K562 (cell line): Measurements from ENCODE around the gene LRGUK. TPM values are rescaled to one million over a fixed set of nuclear protein-coding genes. Genes with fewer than 3 reads are reported as not detected.

Experiments
- FOXM1 ChIP-seq, 2 experiments: fragments of 450-650 bp in 1 of 2; sonication (generic) in 1 of 2; formaldehyde crosslinking in 1 of 2; IDR thresholded peaks; 2 replicates each; pipeline versions ENCODE4 v1.6.1 to v1.9.0; 2017 to 2022; ENCODE audit warnings: low read depth in 2 of 2, mild to moderate bottlenecking in 2 of 2, missing genetic modification reagents in 1 of 2, moderate library complexity in 1 of 2
- MTA1 ChIP-seq: fragments of 450-650 bp; IDR thresholded peaks from 2 replicates; pipeline ENCODE4 v1.6.1; 2017; ENCODE audit warnings: borderline replicate concordance
- RNF2 ChIP-seq: sonication (generic); IDR thresholded peaks from 2 replicates; pipeline ENCODE4 v1.6.1; 2016
- polyA plus RNA-seq, 8 experiments: library from polyadenylated mRNA; depleted of rRNA in 4 of 8; stranded (reverse) in 5 of 8; unstranded in 3 of 8; fragments of >200 nt; fragmentation: Nextera tagmentation in 2 of 8; fragmentation: Illumina TruSeq in 1 of 8; extraction: Ambion mirVana in 2 of 8; extraction: Trizol in 1 of 8; gene quantifications; 2 replicates each; pipeline versions ENCODE4 v1.2.1 to v1.2.3, GENCODE V29; 2011 to 2014; ENCODE audit warnings: inconsistent platforms in 1 of 8, missing spikeins in 1 of 8
- total RNA-seq, 7 experiments: library from RNA; depleted of rRNA in 6 of 7; stranded (reverse); fragments of >200 nt in 6 of 7; fragmentation: Illumina TruSeq in 2 of 7; extraction: Trizol in 2 of 7; gene quantifications; 2 replicates each; pipeline versions ENCODE4 v1.2.1 to v1.2.3, GENCODE V29; 2011 to 2021; ENCODE audit warnings: low replicate concordance in 1 of 7
- TF ChIP-seq, protein P1 (sequence below): fragments of 450-650 bp; IDR thresholded peaks from 2 replicates; pipeline ENCODE4 v1.6.1; 2017; ENCODE audit warnings: antibody characterized with exemption, mild to moderate bottlenecking
- TF ChIP-seq, protein P2 (sequence below), 2 experiments: fragments of 200-800 bp in 1 of 2; sonication (Bioruptor generic) in 1 of 2; sonication (generic) in 1 of 2; formaldehyde crosslinking in 1 of 2; IDR thresholded peaks in 1 of 2; conservative IDR thresholded peaks in 1 of 2; 2 replicates each; pipeline versions ENCODE4 v1.5.0 to v1.6.1; 2016 to 2020; ENCODE audit warnings: missing compliant biosample characterization in 1 of 2, missing genetic modification characterization in 1 of 2, missing genetic modification reagents in 1 of 2
- TF ChIP-seq, protein P3 (sequence below): fragments of 450-650 bp; IDR thresholded peaks from 2 replicates; pipeline ENCODE4 v1.6.1; 2016
- TF ChIP-seq, protein P4 (sequence below): sonication (generic); formaldehyde crosslinking; IDR thresholded peaks from 2 replicates; pipeline ENCODE4 v1.8.1; 2023; ENCODE audit warnings: mild to moderate bottlenecking, missing genetic modification reagents
- TF ChIP-seq, protein P5 (sequence below), 2 experiments: fragments of 450-650 bp; IDR thresholded peaks; 2 replicates each; pipeline ENCODE4 v1.6.1; 2018; ENCODE audit warnings: mild to moderate bottlenecking in 2 of 2, low read depth in 1 of 2; ENCODE audit not compliant: partially characterized antibody in 2 of 2

The LRGUK gene
- total and polyA plus RNA-seq, 9 of the 15 experiments (the other 6 are each of a cell fraction or from before 2014, with no cell fraction given), result 0.04 to 0.33 (median 0.18) TPM

DNA sequence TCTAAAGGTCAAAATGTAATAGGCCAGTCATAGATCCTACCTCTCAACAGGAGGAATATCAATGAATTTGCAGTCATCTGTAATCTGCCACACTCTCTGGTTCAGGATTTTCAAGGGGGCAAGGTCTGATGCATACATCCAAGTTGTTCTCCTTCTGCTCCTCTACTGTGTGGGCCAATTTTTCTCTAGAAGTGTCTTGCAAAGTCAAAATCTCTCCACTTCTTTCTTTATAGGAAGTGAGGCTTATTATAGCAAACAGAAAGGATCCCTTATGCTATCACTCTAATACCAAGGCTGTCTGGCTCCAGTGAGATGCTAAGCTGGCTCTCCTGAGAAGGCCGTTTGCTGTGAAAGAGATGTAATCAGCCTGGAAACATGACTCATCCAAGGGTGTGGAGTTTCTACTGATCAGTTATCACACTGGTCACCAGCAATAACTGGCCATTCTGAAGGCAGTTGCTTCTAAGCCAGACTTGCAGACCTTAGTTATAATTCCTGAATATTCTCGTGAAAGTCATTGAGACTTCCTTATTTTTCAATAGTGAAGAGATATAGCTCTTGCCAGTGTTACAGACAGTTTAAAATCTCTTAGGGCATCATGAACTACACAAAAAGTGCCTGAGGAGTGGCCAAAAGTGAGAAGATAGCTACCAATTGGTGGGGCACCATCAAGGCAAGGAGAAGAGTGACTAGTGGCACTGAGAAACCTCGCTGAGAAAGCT lies 43.2 kb upstream of the LRGUK start (continued):
- TF ChIP-seq, protein P1, sequence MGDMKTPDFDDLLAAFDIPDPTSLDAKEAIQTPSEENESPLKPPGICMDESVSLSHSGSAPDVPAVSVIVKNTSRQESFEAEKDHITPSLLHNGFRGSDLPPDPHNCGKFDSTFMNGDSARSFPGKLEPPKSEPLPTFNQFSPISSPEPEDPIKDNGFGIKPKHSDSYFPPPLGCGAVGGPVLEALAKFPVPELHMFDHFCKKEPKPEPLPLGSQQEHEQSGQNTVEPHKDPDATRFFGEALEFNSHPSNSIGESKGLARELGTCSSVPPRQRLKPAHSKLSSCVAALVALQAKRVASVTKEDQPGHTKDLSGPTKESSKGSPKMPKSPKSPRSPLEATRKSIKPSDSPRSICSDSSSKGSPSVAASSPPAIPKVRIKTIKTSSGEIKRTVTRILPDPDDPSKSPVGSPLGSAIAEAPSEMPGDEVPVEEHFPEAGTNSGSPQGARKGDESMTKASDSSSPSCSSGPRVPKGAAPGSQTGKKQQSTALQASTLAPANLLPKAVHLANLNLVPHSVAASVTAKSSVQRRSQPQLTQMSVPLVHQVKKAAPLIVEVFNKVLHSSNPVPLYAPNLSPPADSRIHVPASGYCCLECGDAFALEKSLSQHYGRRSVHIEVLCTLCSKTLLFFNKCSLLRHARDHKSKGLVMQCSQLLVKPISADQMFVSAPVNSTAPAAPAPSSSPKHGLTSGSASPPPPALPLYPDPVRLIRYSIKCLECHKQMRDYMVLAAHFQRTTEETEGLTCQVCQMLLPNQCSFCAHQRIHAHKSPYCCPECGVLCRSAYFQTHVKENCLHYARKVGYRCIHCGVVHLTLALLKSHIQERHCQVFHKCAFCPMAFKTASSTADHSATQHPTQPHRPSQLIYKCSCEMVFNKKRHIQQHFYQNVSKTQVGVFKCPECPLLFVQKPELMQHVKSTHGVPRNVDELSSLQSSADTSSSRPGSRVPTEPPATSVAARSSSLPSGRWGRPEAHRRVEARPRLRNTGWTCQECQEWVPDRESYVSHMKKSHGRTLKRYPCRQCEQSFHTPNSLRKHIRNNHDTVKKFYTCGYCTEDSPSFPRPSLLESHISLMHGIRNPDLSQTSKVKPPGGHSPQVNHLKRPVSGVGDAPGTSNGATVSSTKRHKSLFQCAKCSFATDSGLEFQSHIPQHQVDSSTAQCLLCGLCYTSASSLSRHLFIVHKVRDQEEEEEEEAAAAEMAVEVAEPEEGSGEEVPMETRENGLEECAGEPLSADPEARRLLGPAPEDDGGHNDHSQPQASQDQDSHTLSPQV, result peak; percentile 60
- TF ChIP-seq, protein P2, sequence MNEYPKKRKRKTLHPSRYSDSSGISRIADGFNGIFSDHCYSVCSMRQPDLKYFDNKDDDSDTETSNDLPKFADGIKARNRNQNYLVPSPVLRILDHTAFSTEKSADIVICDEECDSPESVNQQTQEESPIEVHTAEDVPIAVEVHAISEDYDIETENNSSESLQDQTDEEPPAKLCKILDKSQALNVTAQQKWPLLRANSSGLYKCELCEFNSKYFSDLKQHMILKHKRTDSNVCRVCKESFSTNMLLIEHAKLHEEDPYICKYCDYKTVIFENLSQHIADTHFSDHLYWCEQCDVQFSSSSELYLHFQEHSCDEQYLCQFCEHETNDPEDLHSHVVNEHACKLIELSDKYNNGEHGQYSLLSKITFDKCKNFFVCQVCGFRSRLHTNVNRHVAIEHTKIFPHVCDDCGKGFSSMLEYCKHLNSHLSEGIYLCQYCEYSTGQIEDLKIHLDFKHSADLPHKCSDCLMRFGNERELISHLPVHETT (CRISPR knock-in tag; conservative IDR thresholded peaks at IDR 0.05 in 1 of 2, IDR thresholded peaks at IDR 0.05 in 1 of 2), result peak in 1 of 2 experiments; percentile 44; a peak in 1 of 4 replicates
- peak; percentile 45; the same call in 1 of the 2 replicates for TF ChIP-seq MTA1
- TF ChIP-seq, protein P3, sequence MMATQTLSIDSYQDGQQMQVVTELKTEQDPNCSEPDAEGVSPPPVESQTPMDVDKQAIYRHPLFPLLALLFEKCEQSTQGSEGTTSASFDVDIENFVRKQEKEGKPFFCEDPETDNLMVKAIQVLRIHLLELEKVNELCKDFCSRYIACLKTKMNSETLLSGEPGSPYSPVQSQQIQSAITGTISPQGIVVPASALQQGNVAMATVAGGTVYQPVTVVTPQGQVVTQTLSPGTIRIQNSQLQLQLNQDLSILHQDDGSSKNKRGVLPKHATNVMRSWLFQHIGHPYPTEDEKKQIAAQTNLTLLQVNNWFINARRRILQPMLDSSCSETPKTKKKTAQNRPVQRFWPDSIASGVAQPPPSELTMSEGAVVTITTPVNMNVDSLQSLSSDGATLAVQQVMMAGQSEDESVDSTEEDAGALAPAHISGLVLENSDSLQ, result 0 out of 2 replicates have a peak, but pooled peaks have one; percentile 33
- peak; percentile 86 for TF ChIP-seq RNF2
- TF ChIP-seq FOXM1 (IDR thresholded peaks at IDR 0.05; ENCODE audit: low read depth), result peak; percentile 60
- TF ChIP-seq FOXM1 (CRISPR knock-in tag; IDR thresholded peaks at IDR 0.05; ENCODE audit: low read depth), result no peak
- TF ChIP-seq, protein P4, sequence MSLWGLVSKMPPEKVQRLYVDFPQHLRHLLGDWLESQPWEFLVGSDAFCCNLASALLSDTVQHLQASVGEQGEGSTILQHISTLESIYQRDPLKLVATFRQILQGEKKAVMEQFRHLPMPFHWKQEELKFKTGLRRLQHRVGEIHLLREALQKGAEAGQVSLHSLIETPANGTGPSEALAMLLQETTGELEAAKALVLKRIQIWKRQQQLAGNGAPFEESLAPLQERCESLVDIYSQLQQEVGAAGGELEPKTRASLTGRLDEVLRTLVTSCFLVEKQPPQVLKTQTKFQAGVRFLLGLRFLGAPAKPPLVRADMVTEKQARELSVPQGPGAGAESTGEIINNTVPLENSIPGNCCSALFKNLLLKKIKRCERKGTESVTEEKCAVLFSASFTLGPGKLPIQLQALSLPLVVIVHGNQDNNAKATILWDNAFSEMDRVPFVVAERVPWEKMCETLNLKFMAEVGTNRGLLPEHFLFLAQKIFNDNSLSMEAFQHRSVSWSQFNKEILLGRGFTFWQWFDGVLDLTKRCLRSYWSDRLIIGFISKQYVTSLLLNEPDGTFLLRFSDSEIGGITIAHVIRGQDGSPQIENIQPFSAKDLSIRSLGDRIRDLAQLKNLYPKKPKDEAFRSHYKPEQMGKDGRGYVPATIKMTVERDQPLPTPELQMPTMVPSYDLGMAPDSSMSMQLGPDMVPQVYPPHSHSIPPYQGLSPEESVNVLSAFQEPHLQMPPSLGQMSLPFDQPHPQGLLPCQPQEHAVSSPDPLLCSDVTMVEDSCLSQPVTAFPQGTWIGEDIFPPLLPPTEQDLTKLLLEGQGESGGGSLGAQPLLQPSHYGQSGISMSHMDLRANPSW, result no peak
- TF ChIP-seq, protein P5, sequence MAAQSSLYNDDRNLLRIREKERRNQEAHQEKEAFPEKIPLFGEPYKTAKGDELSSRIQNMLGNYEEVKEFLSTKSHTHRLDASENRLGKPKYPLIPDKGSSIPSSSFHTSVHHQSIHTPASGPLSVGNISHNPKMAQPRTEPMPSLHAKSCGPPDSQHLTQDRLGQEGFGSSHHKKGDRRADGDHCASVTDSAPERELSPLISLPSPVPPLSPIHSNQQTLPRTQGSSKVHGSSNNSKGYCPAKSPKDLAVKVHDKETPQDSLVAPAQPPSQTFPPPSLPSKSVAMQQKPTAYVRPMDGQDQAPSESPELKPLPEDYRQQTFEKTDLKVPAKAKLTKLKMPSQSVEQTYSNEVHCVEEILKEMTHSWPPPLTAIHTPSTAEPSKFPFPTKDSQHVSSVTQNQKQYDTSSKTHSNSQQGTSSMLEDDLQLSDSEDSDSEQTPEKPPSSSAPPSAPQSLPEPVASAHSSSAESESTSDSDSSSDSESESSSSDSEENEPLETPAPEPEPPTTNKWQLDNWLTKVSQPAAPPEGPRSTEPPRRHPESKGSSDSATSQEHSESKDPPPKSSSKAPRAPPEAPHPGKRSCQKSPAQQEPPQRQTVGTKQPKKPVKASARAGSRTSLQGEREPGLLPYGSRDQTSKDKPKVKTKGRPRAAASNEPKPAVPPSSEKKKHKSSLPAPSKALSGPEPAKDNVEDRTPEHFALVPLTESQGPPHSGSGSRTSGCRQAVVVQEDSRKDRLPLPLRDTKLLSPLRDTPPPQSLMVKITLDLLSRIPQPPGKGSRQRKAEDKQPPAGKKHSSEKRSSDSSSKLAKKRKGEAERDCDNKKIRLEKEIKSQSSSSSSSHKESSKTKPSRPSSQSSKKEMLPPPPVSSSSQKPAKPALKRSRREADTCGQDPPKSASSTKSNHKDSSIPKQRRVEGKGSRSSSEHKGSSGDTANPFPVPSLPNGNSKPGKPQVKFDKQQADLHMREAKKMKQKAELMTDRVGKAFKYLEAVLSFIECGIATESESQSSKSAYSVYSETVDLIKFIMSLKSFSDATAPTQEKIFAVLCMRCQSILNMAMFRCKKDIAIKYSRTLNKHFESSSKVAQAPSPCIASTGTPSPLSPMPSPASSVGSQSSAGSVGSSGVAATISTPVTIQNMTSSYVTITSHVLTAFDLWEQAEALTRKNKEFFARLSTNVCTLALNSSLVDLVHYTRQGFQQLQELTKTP (IDR thresholded peaks at IDR 0.05; ENCODE audit: low read depth in 1 of 2, partially characterized antibody in 2 of 2), result peak; percentile 50 to 62
